ENCODE data around the gene THRB.

Gene THRB

DNA sequence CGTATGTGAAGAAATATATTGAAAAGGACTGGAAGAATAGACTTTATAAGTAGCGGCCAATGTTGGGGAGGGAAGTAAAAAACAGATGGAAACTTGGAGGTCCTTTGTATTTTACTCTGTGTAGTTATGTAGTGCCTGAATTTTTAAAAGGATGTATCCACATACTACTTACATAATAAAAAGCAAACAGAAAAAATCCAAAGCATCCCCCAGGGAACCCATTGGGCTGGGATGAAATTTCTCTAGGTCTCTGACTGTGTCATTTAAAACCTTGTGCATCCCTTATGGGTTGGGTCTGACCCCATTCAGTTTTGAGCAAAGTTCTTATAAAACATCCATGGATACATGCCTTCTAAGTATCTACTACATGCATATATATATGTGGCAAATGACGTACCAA is 408.4 kb downstream of the THRB start:
- no peak overlapping the region for H3K27ac ChIP-seq (ENCODE audit: extremely low read depth, low read depth, low read length)
- CTCF ChIA-PET, result no interaction called here

DNA sequence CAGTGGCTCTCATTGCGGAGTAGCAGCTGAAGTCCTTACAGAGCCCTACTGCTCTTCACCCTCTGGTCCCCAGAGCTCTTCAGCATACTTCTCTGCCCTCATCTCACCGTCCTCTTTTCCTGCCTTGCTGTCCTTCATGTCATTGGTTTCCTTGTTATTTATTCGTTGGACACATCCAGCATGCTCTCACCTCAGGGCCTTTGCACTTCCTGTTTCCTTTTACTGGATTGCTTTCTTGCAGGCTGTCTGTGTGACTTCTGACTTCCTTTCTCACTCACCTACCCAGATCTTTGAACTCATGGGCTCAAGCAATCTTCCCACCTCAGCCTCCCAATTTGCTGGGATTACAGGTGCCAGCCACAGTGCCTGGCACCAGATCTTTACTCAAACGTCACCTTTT is 422.5 kb downstream of the THRB start:
- Histone ChIP-seq H3K9me3 (ENCODE audit: control insufficient read depth, insufficient read depth, low read depth, low read length) (no peaks in the 10 kb centered on the region), H3K27ac (ENCODE audit: extremely low read depth, low read depth, low read length) (no peak overlapping the region), H3K36me3 (ENCODE audit: control insufficient read depth in 2 of 2, insufficient read depth in 1 of 2, low read length in 2 of 2) (no peaks in the 10 kb centered on the region), H3K4me1 (ENCODE audit: control insufficient read depth, insufficient read depth, low read length) (no peaks in the 10 kb centered on the region), H3K4me3 (ENCODE audit: low read depth, low read length) (no peak overlapping the region)
- POLR2A ChIA-PET, result no interaction called here
- CTCF ChIA-PET, result no interaction called here
- TF ChIP-seq GLIS2 (tag by site-specific recombination; IDR thresholded peaks at IDR 0.05), result no peak
- TF ChIP-seq ZNF529 (tag by site-specific recombination; IDR thresholded peaks at IDR 0.05; ENCODE audit: insufficient replicate concordance), result no peak
- no peak for TF ChIP-seq ZNF624 (tag by site-specific recombination; IDR thresholded peaks at IDR 0.05)
- peak; percentile 82 for TF ChIP-seq ZNF623 (tag by site-specific recombination; IDR thresholded peaks at IDR 0.05)
- no peak for TF ChIP-seq ZXDB (tag by site-specific recombination; IDR thresholded peaks at IDR 0.05)

More for the DNA sequence above, 408.4 kb downstream of the THRB start:
- H3K9me3 ChIP-seq (ENCODE audit: control insufficient read depth, insufficient read depth, low read depth, low read length), result no peaks in the 10 kb centered on the region
- no peak overlapping the region for H3K4me3 ChIP-seq (ENCODE audit: low read depth, low read length)
- TF ChIP-seq ZNF132 (tag by site-specific recombination; IDR thresholded peaks at IDR 0.05; ENCODE audit: borderline replicate concordance) (no peak), ZEB2 (tag by site-specific recombination; IDR thresholded peaks at IDR 0.05) (no peak)
- H3K36me3 ChIP-seq (ENCODE audit: control insufficient read depth in 2 of 2, insufficient read depth in 1 of 2, low read length in 2 of 2), result no peaks in the 10 kb centered on the region
- POLR2A ChIA-PET, result no interaction called here
- H3K4me1 ChIP-seq (ENCODE audit: control insufficient read depth, insufficient read depth, low read length), result no peaks in the 10 kb centered on the region

- CTCF ChIA-PET, result interaction anchor here (0.5 to 0.6 kb wide), 2 partner anchors 85 to 421 kb away, joined by 3 to 4 read pairs; no protein-coding TSS in a partner anchor
- TF ChIP-seq ZNF426 (tag by site-specific recombination; IDR thresholded peaks at IDR 0.05), result no peak
- TF ChIP-seq ZNF549 (tag by site-specific recombination; IDR thresholded peaks at IDR 0.05), result no peak
- TF ChIP-seq ZNF624 (tag by site-specific recombination; IDR thresholded peaks at IDR 0.05), result no peak
- no peak for TF ChIP-seq ZNF561 (tag by site-specific recombination; IDR thresholded peaks at IDR 0.05; ENCODE audit: borderline replicate concordance)
- no peak for TF ChIP-seq ZNF544 (tag by site-specific recombination; IDR thresholded peaks at IDR 0.05)
- TF ChIP-seq, protein P1, sequence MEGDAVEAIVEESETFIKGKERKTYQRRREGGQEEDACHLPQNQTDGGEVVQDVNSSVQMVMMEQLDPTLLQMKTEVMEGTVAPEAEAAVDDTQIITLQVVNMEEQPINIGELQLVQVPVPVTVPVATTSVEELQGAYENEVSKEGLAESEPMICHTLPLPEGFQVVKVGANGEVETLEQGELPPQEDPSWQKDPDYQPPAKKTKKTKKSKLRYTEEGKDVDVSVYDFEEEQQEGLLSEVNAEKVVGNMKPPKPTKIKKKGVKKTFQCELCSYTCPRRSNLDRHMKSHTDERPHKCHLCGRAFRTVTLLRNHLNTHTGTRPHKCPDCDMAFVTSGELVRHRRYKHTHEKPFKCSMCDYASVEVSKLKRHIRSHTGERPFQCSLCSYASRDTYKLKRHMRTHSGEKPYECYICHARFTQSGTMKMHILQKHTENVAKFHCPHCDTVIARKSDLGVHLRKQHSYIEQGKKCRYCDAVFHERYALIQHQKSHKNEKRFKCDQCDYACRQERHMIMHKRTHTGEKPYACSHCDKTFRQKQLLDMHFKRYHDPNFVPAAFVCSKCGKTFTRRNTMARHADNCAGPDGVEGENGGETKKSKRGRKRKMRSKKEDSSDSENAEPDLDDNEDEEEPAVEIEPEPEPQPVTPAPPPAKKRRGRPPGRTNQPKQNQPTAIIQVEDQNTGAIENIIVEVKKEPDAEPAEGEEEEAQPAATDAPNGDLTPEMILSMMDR (tag by site-specific recombination; IDR thresholded peaks at IDR 0.05), result 0 out of 2 replicates have a peak, but pooled peaks have one; percentile 22
- no peak for TF ChIP-seq YY2 (tag by site-specific recombination; IDR thresholded peaks at IDR 0.05)
- TF ChIP-seq, protein P2, sequence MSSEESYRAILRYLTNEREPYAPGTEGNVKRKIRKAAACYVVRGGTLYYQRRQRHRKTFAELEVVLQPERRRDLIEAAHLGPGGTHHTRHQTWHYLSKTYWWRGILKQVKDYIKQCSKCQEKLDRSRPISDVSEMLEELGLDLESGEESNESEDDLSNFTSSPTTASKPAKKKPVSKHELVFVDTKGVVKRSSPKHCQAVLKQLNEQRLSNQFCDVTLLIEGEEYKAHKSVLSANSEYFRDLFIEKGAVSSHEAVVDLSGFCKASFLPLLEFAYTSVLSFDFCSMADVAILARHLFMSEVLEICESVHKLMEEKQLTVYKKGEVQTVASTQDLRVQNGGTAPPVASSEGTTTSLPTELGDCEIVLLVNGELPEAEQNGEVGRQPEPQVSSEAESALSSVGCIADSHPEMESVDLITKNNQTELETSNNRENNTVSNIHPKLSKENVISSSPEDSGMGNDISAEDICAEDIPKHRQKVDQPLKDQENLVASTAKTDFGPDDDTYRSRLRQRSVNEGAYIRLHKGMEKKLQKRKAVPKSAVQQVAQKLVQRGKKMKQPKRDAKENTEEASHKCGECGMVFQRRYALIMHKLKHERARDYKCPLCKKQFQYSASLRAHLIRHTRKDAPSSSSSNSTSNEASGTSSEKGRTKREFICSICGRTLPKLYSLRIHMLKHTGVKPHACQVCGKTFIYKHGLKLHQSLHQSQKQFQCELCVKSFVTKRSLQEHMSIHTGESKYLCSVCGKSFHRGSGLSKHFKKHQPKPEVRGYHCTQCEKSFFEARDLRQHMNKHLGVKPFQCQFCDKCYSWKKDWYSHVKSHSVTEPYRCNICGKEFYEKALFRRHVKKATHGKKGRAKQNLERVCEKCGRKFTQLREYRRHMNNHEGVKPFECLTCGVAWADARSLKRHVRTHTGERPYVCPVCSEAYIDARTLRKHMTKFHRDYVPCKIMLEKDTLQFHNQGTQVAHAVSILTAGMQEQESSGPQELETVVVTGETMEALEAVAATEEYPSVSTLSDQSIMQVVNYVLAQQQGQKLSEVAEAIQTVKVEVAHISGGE (tag by site-specific recombination; conservative IDR thresholded peaks at IDR 0.05; ENCODE audit: low read depth), result no peak
- TF ChIP-seq ZNF768 (tag by site-specific recombination; IDR thresholded peaks at IDR 0.05), result no peak
- TF ChIP-seq ZNF654 (tag by site-specific recombination; IDR thresholded peaks at IDR 0.05; ENCODE audit: low read depth), result 0 out of 2 replicates have a peak, but pooled peaks have one; percentile 27
- no peak for TF ChIP-seq ZNF112 (tag by site-specific recombination; IDR thresholded peaks at IDR 0.05)
- no peak for TF ChIP-seq ZNF433 (tag by site-specific recombination; IDR thresholded peaks at IDR 0.05; ENCODE audit: low read depth)
- POLR2A ChIA-PET, result no interaction called here
- H3K4me1 ChIP-seq (ENCODE audit: control insufficient read depth, insufficient read depth, low read length), result no peaks in the 10 kb centered on the region
- H3K27ac ChIP-seq (ENCODE audit: extremely low read depth, low read depth, low read length), result no peak overlapping the region
- H3K4me3 ChIP-seq (ENCODE audit: low read depth, low read length), result no peak overlapping the region
- H3K36me3 ChIP-seq (ENCODE audit: control insufficient read depth in 2 of 2, insufficient read depth in 1 of 2, low read length in 2 of 2), result no peaks in the 10 kb centered on the region
- no peaks in the 10 kb centered on the region for H3K9me3 ChIP-seq (ENCODE audit: control insufficient read depth, insufficient read depth, low read depth, low read length)
Measured at GRCh38 chr3:24069045-24069444, 425.6 kb downstream of the THRB start.
